Measurements from ENCODE around the gene TMEM72.

TMEM72 gene

GRCh38 chr10:44935201-44935965 is 24.2 kb downstream of the TMEM72 start:
- no peak for DNase-seq

GRCh38 chr10:44935966-44936295 is 24.8 kb downstream of the TMEM72 start:
- DNase-seq, result no peak

- no peak for DNase-seq
Observed at GRCh38 chr10:44936314-44936975, 25.3 kb downstream of the TMEM72 start.

GRCh38 chr10:44937196-44938005 is 26.3 kb downstream of the TMEM72 start:
- no peak for DNase-seq

GRCh38 chr10:44938956-44939355 is 27.8 kb downstream of the TMEM72 start:
- no peak for DNase-seq

GRCh38 chr10:44939691-44940401 is 28.7 kb downstream of the TMEM72 start:
- no peak for DNase-seq

GRCh38 chr10:44944354-44944753 is 33.2 kb downstream of the TMEM72 start:
- no peak for DNase-seq

GRCh38 chr10:44946205-44946604 is 35.1 kb downstream of the TMEM72 start:
- no peak for DNase-seq

GRCh38 chr10:44947371-44948152 is 36.4 kb downstream of the TMEM72 start:
- no peak for DNase-seq

GRCh38 chr10:44948642-44949041 is 37.5 kb downstream of the TMEM72 start:
- DNase-seq, result no peak

GRCh38 chr10:44949127-44949802 is 38.1 kb downstream of the TMEM72 start:
- no peak for DNase-seq

GRCh38 chr10:44949915-44950314 is 38.8 kb downstream of the TMEM72 start:
- DNase-seq, result no peak

GRCh38 chr10:44950326-44951225 is 39.4 kb downstream of the TMEM72 start:
- DNase-seq, result no peak

- no peak for DNase-seq
Observed at GRCh38 chr10:44951576-44952226, 40.6 kb downstream of the TMEM72 start.

- DNase-seq, result no peak
Observed at GRCh38 chr10:44952779-44953231, 41.7 kb downstream of the TMEM72 start.

GRCh38 chr10:44954042-44954441 is 42.9 kb downstream of the TMEM72 start:
- no peak for DNase-seq

GRCh38 chr10:44954962-44955361 is 43.8 kb downstream of the TMEM72 start:
- DNase-seq, result no peak

- no peak for DNase-seq
Observed at GRCh38 chr10:44955413-44956070, 44.4 kb downstream of the TMEM72 start.

GRCh38 chr10:44956226-44956625 is 45.1 kb downstream of the TMEM72 start:
- DNase-seq, result no peak

Measured in stimulated activated naive CD4-positive, alpha-beta T cell (primary cell).